Measurements from ENCODE around the gene HES4.

HES4 gene

DNA sequence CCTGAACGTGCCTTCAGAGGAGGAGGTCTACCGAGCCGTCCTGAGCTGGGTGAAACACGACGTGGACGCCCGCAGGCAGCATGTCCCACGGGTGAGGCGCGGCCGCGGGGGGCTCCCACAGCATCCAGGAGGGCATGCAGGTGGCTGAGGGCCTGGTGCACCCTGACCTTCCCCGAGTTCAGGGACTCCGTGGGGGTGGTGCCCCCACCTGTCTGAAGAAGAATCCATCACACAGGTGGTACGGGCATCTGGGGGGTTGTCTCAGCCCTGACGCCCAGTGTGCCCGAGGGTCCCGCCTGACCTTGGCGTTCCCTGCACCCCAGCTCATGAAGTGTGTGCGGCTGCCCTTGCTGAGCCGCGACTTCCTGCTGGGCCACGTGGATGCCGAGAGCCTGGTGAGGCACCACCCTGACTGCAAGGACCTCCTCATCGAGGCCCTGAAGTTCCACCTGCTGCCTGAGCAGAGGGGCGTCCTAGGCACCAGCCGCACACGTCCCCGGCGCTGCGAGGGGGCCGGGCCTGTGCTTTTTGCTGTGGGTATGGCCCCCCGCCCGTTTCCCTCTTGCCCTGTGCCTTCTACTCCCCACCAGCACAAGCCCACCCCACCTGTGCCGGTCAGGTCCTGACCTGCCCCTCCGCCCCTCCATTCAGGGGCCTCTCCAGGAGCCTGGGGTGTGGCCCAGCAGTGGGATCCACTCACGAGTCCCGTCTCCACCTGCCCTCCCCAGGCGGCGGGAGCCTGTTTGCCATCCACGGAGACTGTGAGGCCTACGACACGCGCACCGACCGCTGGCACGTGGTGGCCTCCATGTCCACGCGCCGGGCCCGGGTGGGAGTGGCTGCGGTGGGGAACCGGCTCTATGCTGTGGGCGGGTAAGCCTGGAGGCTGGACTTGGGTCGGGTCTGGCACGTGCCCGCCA, 37.3 kb downstream of the HES4 start:
- ChIA-PET CTCF (interaction anchor here (0.7 to 0.8 kb wide), 2 partner anchors 27 to 103 kb away, joined by 3 to 5 read pairs; no protein-coding TSS in a partner anchor), POLR2A (interaction anchor here (1.4 to 2.3 kb wide), 3 partner anchors 14 to 35 kb away, joined by 3 to 5 read pairs (median 5); no protein-coding TSS in a partner anchor)
- H3K4me1 ChIP-seq (ENCODE audit: control insufficient read depth, insufficient read depth, low read length) = peaks cover 5% of the 10 kb centered on the region
- H3K4me3 ChIP-seq (ENCODE audit: low read depth, low read length) = no peak overlapping the region
- H3K36me3 ChIP-seq (ENCODE audit: control insufficient read depth in 2 of 2, insufficient read depth in 1 of 2, low read length in 2 of 2) = peaks cover 0 to 39% of the 10 kb centered on the region in 2 experiments; a peak in 2 of 3 replicates
- TF ChIP-seq ZBTB6 (tag by site-specific recombination; IDR thresholded peaks at IDR 0.05) (peak; percentile 47; the same call in 1 of the 2 replicates), ZNF600 (tag by site-specific recombination; IDR thresholded peaks at IDR 0.05) (0 out of 2 replicates have a peak, but pooled peaks have one; percentile 17), ZNF404 (tag by site-specific recombination; IDR thresholded peaks at IDR 0.05) (no peak), FEZF1 (tag by site-specific recombination; IDR thresholded peaks at IDR 0.05) (no peak), ZNF37A (tag by site-specific recombination; IDR thresholded peaks at IDR 0.05) (no peak), ZNF302 (tag by site-specific recombination; IDR thresholded peaks at IDR 0.05; ENCODE audit: low read depth) (no peak), ZNF776 (tag by site-specific recombination; IDR thresholded peaks at IDR 0.05; ENCODE audit: borderline replicate concordance) (no peak), SP2 (tag by site-specific recombination; IDR thresholded peaks at IDR 0.05) (peak; percentile 24; the same call in 1 of the 2 replicates), SCRT2 (tag by site-specific recombination; IDR thresholded peaks at IDR 0.05) (peak; percentile 58), GLIS2 (tag by site-specific recombination; IDR thresholded peaks at IDR 0.05) (peak; percentile 54; the same call in 1 of the 2 replicates), ZNF280D (tag by site-specific recombination; IDR thresholded peaks at IDR 0.05) (no peak), MZF1 (tag by site-specific recombination; IDR thresholded peaks at IDR 0.05; ENCODE audit: borderline replicate concordance) (no peak), ZBTB8A (tag by site-specific recombination; IDR thresholded peaks at IDR 0.05) (no peak), SCRT1 (tag by site-specific recombination; IDR thresholded peaks at IDR 0.05; ENCODE audit: borderline replicate concordance) (peak; percentile 57; the same call in 1 of the 2 replicates)
- TF ChIP-seq, protein P1, sequence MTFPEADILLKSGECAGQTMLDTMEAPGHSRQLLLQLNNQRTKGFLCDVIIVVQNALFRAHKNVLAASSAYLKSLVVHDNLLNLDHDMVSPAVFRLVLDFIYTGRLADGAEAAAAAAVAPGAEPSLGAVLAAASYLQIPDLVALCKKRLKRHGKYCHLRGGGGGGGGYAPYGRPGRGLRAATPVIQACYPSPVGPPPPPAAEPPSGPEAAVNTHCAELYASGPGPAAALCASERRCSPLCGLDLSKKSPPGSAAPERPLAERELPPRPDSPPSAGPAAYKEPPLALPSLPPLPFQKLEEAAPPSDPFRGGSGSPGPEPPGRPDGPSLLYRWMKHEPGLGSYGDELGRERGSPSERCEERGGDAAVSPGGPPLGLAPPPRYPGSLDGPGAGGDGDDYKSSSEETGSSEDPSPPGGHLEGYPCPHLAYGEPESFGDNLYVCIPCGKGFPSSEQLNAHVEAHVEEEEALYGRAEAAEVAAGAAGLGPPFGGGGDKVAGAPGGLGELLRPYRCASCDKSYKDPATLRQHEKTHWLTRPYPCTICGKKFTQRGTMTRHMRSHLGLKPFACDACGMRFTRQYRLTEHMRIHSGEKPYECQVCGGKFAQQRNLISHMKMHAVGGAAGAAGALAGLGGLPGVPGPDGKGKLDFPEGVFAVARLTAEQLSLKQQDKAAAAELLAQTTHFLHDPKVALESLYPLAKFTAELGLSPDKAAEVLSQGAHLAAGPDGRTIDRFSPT (tag by site-specific recombination; IDR thresholded peaks at IDR 0.05) = 0 out of 2 replicates have a peak, but pooled peaks have one; percentile 32
- TF ChIP-seq, protein P2, sequence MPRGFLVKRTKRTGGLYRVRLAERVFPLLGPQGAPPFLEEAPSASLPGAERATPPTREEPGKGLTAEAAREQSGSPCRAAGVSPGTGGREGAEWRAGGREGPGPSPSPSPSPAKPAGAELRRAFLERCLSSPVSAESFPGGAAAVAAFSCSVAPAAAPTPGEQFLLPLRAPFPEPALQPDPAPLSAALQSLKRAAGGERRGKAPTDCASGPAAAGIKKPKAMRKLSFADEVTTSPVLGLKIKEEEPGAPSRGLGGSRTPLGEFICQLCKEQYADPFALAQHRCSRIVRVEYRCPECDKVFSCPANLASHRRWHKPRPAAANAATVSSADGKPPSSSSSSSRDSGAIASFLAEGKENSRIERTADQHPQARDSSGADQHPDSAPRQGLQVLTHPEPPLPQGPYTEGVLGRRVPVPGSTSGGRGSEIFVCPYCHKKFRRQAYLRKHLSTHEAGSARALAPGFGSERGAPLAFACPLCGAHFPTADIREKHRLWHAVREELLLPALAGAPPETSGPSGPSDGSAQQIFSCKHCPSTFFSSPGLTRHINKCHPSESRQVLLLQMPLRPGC (tag by site-specific recombination; IDR thresholded peaks at IDR 0.05) = no peak
- no peaks in the 10 kb centered on the region for H3K9me3 ChIP-seq (ENCODE audit: control insufficient read depth, insufficient read depth, low read depth, low read length)
- no peak overlapping the region for H3K27ac ChIP-seq (ENCODE audit: extremely low read depth, low read depth, low read length)

Measured in HEK293 (cell line).